Activated naive CD4-positive, alpha-beta T cell treated with Interleukin-2 at 50 U/mL for 16 hours (primary cell): ENCODE results near the gene TLN1.
A peak's percentile ranks its signal among the peaks of the same experiment; 100 is the strongest.

Source experiments
- DNase-seq: peaks from one replicate; pipeline ENCODE4 v3.0.0-alpha.2; 2020

The TLN1 gene

GRCh38 chr9:35660966-35661415, 71.0 kb downstream of the TLN1 start:
- no peak for DNase-seq

- no peak for DNase-seq
Measured at GRCh38 chr9:35659340-35659739, 72.7 kb downstream of the TLN1 start.

GRCh38 chr9:35658968-35659220, 73.1 kb downstream of the TLN1 start:
- no peak for DNase-seq

GRCh38 chr9:35658137-35658967, 73.6 kb downstream of the TLN1 start, which contains the start of gene CCDC107:
Gene CCDC107, plus strand, starts transcription at chr9:35658292. Its CDS starts 88 bp downstream, at chr9:35658380.
- DNase-seq = peak; percentile 82

- peak; percentile 93 for DNase-seq
Measured at GRCh38 chr9:35657546-35658136, 74.4 kb downstream of the TLN1 start, which contains the start of gene RMRP. Gene RMRP, minus strand, starts transcription at chr9:35658019.

- no peak for DNase-seq
Measured at GRCh38 chr9:35656831-35657545, 75.0 kb downstream of the TLN1 start.

GRCh38 chr9:35656348-35656747, 75.6 kb downstream of the TLN1 start:
- DNase-seq = no peak

- DNase-seq = no peak
Measured at GRCh38 chr9:35653611-35654010, 78.4 kb downstream of the TLN1 start.

- DNase-seq = no peak
Measured at GRCh38 chr9:35652829-35653209, 79.2 kb downstream of the TLN1 start.

- no peak for DNase-seq
Measured at GRCh38 chr9:35651956-35652828, 79.8 kb downstream of the TLN1 start.

GRCh38 chr9:35650341-35651158, 81.4 kb downstream of the TLN1 start, which contains the start of gene SIT1:
Gene SIT1, minus strand, starts transcription at chr9:35650931. Its CDS starts 78 bp downstream, at chr9:35650853.
- no peak for DNase-seq

GRCh38 chr9:35649431-35650340, 82.3 kb downstream of the TLN1 start:
- peak; percentile 53 for DNase-seq
